ENCODE measurements around the gene MIA.
"Not testable (repeated sequence)": the region's sequence is repeated elsewhere in the genome, so short reads cannot be mapped to it uniquely, and the experiment has no call there.

MIA gene

DNA sequence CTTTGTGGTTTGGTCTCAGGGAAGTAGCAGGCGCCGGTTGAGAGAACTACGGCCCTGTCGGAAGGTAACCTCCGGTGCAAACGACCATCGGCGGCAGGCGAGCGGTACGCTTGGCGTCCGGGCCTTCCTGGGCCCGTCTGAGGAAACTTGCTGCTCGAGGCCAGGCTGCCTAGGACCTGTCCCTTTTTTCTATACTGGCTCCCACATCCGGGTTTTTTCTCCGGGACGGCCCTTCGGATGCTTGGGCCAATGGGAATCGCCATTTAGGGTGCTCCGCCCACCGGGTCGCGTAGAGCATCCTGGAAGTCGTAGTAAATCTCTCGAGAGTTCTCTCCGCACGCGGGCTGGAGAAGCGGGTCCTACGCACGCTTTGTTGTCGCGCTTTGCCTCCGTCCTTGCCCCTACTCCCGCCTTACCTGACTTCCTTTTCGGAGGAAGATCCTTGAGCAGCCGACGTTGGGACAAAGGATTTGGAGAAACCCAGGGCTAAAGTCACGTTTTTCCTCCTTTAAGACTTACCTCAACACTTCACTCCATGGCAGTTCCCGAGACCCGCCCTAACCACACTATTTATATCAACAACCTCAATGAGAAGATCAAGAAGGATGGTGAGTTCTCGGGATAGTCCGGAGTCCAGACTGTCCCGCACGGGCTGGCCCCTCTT, 24.3 kb upstream of the MIA start, which contains the start of gene SNRPA:
Gene SNRPA (plus strand): TSS at position 330 of the 664 bp plus-strand sequence. CDS start 206 bp downstream, at position 536.
- DNase-seq, result peak; percentile 99

DNA sequence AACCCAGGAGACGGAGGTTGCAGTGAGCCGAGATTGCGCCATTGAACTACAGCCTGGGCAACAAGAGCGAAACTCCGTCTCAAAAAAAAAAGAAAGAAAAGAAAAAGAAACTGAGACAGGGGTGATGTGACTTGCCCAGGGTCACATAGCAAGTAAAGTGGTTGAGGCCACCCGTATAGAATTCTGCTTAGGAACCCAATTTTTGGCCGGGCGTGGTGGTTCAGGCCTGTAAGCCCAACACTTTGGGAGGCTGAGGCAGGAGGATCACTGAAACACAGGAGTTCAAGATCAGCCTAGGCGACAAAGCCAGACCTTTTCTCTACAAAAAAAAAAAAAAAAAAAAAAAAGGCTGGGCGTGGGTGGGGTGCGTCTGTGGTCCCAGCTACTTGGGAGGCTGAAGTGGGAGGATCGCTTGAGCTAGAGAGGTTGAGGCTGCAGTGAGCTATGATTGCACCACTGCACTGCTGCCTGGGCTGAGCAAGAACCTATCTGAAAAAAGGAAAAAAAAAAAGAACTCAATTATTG, 23.0 kb upstream of the MIA start:
- DNase-seq, result no peak

DNA sequence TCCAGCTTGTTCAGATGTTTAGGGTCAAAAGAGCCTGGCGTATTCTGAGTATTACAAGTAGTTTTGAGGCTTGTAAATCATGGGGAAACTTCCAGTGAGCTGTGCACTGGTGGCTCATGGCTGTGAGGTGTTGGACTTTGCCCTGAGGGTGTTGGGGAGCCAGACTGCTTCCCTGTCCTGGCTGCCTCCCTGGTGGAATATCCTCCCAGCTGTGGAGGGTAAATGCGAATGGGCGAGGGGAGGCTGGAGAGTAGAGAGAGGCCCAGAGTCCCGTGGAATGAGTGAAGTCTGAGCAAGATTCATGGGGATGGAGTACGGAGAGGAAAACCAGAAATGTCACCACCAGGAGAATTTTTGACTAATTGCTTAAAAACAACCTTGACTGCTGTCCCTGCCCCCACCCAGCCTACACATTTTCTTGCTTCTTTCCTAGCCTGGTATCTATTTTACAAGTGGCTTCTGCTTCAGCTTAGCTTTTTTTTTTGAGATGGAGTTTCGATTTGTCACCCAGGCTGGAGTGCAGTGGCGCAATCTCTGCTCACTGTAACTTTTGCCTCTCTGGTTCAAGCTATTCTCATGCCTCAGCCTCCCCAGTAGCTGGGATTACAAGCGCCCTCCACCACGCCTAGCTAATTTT, 20.6 kb upstream of the MIA start:
- DNase-seq, result no peak

DNA sequence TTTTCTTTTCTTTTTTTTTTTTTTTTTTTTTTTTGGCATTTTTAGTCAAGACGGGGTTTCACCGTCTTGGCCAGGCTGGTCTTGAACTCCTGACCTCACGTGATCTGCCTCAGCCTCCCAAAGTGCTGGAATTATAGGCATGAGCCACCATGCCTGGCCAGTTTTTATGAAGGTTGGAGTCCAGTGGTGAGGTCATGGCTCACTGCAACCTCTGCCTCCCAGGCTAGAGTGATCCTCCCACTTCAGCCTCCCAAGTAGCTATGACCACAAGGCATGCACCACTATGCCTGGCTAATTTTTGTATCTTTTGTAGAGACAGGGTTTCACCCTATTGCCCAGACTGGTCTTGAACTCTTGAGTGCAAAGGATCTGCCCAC, 20.1 kb upstream of the MIA start:
- no peak for DNase-seq

DNA sequence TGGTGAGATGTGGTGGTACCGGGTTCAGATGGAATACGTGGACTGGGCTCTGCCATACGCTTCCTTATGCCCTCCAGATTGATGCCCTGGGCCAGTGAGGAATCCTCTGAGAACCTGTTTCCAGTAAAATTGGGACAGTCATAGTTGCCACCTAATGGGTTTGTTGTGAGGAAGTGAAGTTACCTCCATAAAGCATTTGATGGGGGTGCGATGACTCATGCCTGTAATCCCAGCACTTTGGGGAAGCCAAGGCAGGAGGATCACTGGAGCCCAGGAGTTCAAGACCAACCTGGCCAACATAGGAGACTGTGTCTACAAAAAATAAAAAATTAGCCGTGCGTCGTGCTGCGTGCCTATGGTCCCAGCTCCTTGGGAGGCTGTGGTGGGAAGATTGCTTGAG, 19.5 kb upstream of the MIA start:
- DNase-seq, result no peak

DNA sequence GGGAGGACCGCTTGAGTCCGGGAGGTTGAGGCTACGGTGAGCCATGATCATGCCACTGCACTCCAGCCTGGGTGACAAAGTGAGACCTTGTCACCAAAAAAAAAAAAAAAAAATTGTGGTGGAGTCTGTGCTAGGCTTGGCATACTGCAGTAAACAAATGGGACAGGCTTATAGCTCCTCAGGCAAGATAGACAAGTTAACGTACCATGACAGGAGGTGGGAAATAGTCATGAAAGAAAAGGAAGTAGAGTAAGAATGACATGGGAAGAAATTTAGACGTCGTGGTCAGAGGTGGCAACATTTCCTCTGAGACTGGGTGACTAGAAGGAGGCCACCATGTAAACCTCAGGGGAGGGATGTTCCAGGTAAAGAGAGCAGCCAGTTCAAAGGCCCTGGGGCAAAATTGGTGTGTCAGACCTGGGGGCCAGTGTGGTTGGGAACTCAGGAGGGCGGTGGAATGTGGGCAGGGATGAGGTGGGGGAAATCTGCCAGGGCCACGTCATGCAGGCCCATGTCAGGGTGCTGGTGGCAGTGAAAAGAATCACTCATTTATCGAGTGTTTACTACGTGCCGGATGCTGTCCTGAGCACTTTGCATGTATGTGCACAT, 18.7 kb upstream of the MIA start:
- no peak for DNase-seq

DNA sequence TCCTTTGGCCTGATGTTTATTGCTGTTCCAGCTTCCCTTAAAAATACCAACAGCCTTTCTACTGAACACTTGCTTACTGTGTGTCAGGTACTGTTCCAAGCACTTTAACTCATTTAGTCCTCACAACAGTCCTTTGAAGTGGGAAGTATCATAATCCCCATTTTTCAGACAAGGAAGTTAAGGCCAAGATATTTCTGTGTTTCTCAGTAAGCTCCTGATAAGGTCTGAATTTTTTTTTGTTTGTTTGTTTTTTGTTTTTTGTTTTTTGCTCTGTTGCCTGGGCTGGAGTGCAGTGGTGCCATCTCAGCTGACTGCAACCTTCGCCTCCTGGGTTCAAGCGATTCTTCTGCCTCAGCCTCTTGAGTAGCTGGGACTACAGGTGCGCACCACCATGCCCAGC, 16.8 kb upstream of the MIA start:
- DNase-seq, result no peak

DNA sequence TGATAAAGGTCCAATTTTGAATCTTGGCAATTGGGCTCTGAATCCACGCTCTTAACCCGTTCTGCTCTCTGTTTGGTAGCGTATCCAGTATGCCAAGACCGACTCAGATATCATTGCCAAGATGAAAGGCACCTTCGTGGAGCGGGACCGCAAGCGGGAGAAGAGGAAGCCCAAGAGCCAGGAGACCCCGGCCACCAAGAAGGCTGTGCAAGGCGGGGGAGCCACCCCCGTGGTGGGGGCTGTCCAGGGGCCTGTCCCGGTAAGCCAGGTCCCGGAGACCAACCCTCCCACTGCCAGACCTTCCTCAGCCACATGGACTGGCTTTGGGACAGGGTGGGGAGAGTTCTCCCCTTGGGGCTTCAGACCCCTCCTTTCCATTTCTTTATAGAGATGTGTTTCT, 16.0 kb upstream of the MIA start:
- DNase-seq, result no peak

DNA sequence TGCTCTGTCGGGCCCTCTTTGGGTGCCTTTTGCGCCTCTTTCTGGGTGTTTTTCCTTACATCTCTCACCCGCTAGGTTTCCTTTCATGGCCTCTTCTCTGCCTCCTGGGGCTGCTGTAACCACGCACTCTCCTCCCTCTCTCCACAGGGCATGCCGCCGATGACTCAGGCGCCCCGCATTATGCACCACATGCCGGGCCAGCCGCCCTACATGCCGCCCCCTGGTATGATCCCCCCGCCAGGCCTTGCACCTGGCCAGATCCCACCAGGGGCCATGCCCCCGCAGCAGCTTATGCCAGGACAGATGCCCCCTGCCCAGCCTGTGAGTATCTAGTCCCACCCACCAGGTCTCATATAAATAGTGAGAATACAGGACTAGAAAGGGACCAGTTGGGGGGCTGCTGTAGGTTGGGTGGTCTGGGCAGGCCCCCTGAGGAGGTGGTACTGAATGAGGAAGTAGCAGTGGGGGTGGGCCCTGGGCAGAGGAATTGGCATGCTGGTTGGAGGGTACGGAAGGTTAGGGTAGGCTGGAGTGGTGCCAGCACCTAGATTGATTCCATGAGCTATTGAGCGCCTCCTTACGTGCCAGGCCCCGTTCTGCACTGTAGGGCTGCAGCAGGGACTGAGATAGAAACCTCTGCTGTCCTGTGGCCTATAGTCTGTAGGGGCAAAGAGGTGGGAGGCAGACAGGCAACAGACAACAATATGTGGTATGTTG, 12.4 kb upstream of the MIA start:
- no peak for DNase-seq

DNA sequence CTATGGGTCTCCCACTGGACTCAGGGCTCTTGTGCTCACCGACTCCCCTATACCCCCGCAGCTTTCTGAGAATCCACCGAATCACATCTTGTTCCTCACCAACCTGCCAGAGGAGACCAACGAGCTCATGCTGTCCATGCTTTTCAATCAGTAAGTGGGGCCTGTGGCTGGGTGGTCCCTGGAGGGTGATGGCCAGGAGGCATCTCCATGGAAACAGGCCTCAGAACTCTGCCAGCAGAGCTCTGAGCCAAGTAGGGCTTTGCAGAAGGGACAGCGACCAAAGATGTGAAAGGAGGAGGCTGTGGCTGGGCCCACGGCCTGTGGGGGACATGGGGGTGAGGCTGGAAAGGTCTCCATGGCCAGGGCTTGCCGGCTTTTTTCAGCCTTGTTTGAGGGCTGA, 11.8 kb upstream of the MIA start:
- no peak for DNase-seq

DNA sequence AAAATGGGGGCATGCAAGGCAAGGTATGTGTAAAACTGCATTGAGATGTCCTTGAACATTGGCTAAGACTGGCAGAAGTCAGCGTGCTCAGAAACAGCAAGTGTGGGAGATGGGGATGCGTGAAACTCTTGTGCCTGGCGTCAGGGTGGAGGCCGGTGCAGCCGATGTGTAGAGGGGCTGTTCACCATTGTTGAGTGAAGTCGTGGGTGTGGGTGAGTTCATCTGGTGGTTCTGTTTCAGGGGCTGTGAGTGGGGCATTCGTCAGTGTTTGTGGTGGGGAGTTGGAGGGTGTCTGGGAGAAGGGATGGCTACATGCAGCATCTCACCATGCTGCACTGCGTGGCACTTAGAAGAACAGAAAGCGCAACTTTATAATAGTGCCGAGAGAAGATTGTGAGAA, 11.4 kb upstream of the MIA start:
- DNase-seq, result no peak

DNA sequence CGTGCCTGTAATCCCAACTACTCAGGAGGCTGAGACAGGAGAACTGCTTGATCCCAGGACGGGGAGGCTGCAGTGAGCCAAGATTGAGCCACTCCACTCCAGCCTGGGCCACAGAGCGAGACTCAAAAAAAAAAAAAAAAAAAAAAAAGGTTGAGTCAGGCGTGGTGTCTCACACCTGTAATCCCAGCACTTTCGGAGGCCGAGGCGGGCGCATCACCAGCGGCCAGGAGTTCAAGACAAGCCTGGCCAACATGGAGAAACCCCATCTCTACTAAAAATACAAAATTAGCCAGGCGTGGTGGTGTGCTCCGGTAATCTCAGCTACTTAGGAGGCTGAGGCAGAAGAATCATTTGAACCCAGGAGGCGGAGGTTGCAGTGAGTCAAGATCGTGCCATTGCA, 8.9 kb upstream of the MIA start:
- DNase-seq, result not testable (repeated sequence)

DNA sequence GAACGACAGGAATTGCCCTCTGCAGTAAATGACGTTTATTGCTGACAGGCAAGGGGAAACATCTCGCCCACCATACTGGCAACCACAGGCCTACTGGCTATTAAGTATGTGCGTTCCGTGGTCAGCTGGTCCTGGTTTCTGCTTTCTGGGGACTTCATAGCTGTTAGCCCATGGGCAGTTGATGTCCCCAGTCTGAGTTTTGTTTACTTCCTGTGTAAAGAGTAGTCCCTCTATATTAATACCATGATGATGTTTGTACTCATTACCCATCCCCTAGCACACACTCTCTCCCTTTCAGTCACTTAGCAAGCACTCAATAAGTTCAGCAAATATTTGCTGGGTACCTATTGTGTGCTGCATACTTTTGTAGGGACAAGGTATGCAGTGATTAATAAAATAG, 6.5 kb upstream of the MIA start:
- DNase-seq, result no peak

DNA sequence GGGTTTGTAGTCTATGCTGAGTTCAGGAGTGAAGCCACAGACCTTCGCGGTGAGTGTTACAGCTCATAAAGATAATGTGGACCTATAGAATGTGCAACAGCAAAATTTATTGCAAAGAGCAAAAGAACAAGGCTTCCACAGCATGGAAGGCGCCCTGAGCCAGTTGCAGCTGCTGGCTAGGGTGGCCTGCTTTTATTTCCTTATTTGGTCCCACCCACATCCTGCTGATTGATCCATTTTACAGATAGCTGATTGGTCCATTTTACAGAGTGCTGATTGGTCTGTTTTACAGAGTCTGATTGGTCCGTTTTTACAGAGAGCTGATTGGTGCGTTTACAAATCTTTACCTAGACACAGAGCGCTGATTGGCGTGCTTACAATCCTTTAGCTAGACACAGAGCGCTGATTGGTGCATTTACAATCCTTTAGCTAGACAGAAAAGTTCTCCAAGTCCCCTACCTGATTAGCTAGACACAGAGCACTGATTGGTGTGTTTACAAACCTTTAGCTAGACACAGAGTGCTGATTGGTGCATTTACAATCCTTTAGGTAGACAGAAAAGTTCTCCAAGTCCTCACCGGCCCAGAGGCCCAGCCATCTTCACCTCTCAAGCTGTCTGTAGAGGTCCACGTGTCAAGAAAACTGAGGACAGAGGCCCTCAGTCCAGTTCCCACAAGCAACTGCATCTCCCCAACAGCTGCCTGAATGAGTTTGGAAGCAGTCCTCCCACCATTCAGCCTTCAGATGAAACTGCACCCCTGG, 4.0 kb upstream of the MIA start:
- DNase-seq, result not testable (repeated sequence)

DNA sequence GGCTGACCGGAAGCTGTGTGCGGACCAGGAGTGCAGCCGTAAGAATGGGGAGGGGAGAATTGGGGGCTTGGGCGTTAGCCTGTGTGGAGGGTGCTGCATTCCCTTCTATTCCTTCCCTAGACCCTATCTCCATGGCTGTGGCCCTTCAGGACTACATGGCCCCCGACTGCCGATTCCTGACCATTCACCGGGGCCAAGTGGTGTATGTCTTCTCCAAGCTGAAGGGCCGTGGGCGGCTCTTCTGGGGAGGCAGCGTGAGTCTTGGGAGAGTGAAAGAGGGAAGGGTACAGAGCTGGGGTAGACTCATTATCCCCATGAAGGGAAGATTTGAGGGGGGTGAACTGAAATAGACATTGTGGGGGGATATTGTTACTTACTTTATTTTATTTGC, 306 bp downstream of the MIA start:
- no peak for DNase-seq

DNA sequence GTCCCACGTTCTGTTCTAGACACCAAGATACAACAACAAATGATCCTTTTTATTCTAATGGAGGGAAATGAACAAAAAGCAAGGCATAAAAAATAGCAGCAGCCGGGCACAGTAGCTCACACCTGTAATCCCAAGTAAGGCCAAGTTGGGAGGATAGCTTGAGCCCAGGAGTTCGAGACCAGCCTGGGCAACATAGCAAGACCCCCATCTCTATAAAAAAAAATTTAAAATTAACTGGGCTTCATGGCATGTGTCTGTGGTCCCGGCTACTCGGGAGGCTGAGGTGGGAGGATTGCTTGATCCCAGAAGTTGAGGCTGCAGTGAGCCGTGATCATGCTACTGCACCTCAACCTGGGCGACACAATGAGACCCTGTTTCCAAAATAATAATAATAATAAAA, 1.0 kb downstream of the MIA start:
- DNase-seq, result no peak

DNA sequence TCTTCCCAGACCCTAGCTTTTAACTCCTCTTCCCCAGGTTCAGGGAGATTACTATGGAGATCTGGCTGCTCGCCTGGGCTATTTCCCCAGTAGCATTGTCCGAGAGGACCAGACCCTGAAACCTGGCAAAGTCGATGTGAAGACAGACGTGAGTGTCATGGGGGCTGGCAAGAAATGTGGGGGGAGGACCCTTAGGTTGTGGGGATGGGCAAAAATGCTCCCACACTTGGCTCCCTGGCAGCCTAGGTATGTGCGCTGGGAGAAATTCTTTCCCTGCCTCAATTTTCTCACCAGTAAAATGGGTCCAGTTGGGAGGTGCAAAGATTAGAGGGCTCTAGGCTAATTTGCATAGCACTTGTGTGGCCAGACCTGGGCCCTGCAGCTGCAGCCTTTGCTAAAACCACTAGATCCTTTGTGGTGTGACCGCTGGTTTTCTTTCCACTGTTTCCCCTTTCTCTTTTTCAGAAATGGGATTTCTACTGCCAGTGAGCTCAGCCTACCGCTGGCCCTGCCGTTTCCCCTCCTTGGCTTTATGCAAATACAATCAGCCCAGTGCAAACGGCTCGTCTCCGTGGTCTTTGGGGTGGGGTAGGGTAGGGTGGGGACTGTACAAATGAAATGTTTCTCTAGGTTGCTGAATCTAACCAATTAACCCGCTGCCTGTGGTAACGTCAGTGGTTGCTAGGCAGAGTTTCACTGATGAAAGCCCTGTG, 1.8 kb downstream of the MIA start:
- peak; percentile 88 for DNase-seq

DNA sequence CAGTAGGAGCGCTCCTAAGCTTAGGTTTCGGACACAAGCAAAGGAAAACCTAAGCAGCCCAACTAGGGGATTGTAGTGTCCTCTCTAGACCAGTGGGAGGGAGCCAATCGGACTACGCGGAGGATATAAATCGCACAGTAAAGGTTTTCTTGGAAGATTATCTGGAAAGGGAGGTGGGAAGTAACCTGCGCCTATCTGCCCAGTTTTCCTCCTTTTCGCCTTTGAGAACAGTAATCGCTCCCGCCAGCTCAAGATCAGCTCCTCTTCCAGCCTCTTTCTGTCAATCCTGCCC, 2.3 kb downstream of the MIA start:
- DNase-seq, result no peak

DNA sequence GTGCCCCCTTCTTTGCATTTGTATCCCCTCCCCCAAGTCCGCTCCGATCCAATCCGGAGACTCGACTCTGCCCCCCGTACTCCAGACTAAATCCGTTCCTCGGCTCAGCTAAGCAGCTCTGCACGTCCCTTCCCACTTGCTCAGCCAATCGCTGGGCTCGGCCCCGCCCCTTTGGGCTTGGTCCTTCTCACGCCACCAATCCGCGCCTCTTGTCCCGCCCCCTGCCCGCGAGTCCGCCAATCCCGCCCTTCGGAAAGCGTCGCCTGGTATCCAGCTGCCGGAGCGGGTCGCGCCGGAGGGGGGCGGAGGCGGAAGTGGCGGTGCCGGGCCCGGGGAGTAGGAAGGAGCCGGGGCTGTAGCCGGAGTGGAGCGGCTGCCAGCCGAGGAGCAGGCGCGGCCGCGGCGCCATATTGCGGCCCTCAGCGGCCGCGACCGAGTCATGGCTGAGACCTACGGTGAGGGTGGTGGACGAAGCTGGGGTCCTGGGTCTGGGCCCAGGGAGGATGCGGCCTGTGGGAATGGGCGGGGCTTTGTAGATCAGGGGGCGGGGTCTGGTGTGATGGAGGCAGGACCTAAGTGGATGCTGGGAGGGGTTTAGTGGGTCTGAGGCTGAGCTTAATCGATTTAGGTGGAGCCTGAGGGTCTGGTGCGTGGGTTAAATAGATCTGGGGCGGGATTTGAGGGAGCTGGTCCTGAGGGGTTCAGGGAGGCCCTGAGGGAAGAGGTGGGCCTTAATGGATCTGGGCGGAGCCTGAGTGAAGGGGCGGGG, 2.8 kb downstream of the MIA start, which contains the start of gene RAB4B:
Gene RAB4B (plus strand): TSS at position 311 of the 769 bp plus-strand sequence. CDS start 129 bp downstream, at position 440.
- DNase-seq, result peak; percentile 99

DNA sequence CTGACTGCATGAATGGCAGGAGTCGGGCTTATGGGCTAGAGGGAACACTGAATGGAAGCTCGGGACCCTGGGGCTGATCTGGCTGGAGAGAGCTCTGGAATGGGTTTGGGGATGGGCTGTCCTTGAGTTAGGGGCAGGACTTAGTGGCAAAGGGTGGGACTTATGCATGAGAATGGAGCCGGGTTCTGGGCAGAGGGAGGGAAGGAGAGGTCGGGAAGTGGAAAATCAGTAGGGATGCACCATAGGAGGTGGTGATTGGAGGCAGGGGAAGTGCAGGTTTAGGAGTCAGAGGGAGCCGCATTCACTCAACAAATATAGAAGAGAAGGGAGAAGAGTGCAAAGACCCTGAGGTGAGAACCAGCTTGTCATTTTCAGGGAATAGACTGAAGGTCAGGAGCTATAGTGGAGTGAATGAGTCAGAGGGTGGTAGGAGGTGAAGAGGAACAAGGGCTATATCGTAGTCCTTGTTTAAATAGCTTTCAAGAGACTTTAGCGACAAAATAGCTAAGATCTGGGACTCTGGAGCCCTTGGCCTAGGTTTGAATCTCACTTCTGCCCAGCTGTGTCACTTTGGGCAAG, 3.5 kb downstream of the MIA start:
- no peak for DNase-seq

DNA sequence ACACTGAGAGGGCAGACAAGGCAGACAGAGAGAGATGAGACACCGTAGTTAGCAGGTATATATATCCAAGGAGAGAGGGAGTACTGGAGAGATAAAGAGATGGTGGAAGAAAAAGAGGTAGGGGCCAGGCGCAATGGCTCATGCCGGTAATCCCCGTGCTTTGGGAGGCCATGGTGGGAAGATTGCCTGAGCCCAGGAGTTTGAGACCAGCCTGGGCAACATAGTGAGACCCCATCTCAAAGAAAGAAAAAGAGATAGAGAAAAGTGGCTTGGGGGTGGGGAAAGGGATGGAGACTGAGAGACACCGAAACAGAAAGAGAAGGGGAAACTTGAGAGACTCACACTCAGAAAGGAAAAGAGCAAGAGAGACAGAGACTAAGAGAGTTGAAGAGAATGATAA, 5.3 kb downstream of the MIA start:
- DNase-seq, result no peak
